A673 (cell line): Measurements from ENCODE around the gene GRIN2C. TPM values are rescaled to one million over a fixed set of nuclear protein-coding genes. Genes with fewer than 3 reads are reported as not detected.

ENCODE experiments used
- BruUV-seq: library from RNA; stranded (reverse); fragments of 400-500 nt; replicated peaks from 2 replicates; lab custom pipeline; 2021; lab: Mats Ljungman, UMichigan
- CTCF ChIA-PET: fragments of 300-600 bp; sonication (Branson Sonifier 250); formaldehyde crosslinking; loops from one replicate; lab custom pipeline; 2022; ENCODE audit warnings: antibody characterized with exemption; lab: Charles Lee
- POLR2A ChIA-PET: fragments of 300-600 bp; sonication (Branson Sonifier 250); formaldehyde crosslinking; loops from one replicate; lab custom pipeline; 2022; ENCODE audit warnings: antibody characterized with exemption; ENCODE audit not compliant: low non-redundant PET; lab: Charles Lee
- DNase-seq: peaks from one replicate; pipeline ENCODE4 v3.0.0-alpha.2; 2015; ENCODE audit warnings: low spot score
- H3K27ac ChIP-seq: fragments of 200-600 bp; sonication (generic); 2 replicates; pipeline ENCODE4 v1.5.1; 2016; ENCODE audit warnings: mixed run types, low read depth, mild to moderate bottlenecking, mixed read lengths, antibody characterized with exemption, low read length; ENCODE audit not compliant: poor library complexity, severe bottlenecking
- H3K27me3 ChIP-seq: fragments of 200-600 bp; sonication (generic); replicated peaks from 2 replicates; pipeline ENCODE4 v1.6.1; 2017; ENCODE audit warnings: mixed run types, low read depth, mild to moderate bottlenecking, mixed read lengths, antibody characterized with exemption, low read length; ENCODE audit not compliant: insufficient read depth, poor library complexity
- H3K36me3 ChIP-seq: fragments of 200-600 bp; sonication (generic); 2 replicates; pipeline ENCODE4 v1.6.1; 2016; ENCODE audit warnings: mixed run types, mild to moderate bottlenecking, mixed read lengths, antibody characterized with exemption, low read length; ENCODE audit not compliant: insufficient read depth, poor library complexity, severe bottlenecking
- H3K4me1 ChIP-seq: fragments of 200-600 bp; sonication (generic); 2 replicates; pipeline ENCODE4 v1.6.1; 2017; ENCODE audit warnings: mixed run types, mild to moderate bottlenecking, mixed read lengths, antibody characterized with exemption, low read length; ENCODE audit not compliant: insufficient read depth, poor library complexity, severe bottlenecking
- H3K4me3 ChIP-seq: fragments of 200-600 bp; sonication (generic); 2 replicates; pipeline ENCODE4 v1.5.1; 2016; ENCODE audit warnings: low read depth, mixed run types, mild to moderate bottlenecking, mixed read lengths, low read length; ENCODE audit not compliant: poor library complexity, severe bottlenecking
- H3K9me3 ChIP-seq: fragments of 200-600 bp; sonication (generic); 2 replicates; pipeline ENCODE4 v1.6.1; 2016; ENCODE audit warnings: mixed run types, low read depth, mild to moderate bottlenecking, mixed read lengths, antibody characterized with exemption, low read length; ENCODE audit not compliant: poor library complexity, severe bottlenecking
- EZH2 ChIP-seq: fragments of 200-600 bp; sonication (generic); IDR thresholded peaks from 2 replicates; pipeline ENCODE4 v1.6.1; 2017; ENCODE audit warnings: borderline replicate concordance, low read depth, mild to moderate bottlenecking, mixed read lengths, antibody characterized with exemption, low read length; ENCODE audit not compliant: poor library complexity, severe bottlenecking
- intact Hi-C: fragments of 100-400 bp; cut with micrococcal nuclease; formaldehyde crosslinking; loops from one replicate; pipeline ENCODE4 v1.10.0; 2022; ENCODE audit not compliant: unreplicated experiment
- total RNA-seq: library from RNA; stranded (reverse); gene quantifications from 2 replicates; pipeline ENCODE4 v1.2.3, GENCODE V29; 2021
- TF ChIP-seq, protein P1 (sequence below): fragments of 300-800, 200-600 bp; sonication (generic); conservative IDR thresholded peaks from 2 replicates; pipeline ENCODE4 v1.5.1; 2017; ENCODE audit warnings: low read depth, mild to moderate bottlenecking, antibody characterized with exemption, low read length, moderate library complexity, mixed read lengths

Gene GRIN2C
- total RNA-seq, 1 experiment from 2014 or later, result 0.09 TPM

DNA sequence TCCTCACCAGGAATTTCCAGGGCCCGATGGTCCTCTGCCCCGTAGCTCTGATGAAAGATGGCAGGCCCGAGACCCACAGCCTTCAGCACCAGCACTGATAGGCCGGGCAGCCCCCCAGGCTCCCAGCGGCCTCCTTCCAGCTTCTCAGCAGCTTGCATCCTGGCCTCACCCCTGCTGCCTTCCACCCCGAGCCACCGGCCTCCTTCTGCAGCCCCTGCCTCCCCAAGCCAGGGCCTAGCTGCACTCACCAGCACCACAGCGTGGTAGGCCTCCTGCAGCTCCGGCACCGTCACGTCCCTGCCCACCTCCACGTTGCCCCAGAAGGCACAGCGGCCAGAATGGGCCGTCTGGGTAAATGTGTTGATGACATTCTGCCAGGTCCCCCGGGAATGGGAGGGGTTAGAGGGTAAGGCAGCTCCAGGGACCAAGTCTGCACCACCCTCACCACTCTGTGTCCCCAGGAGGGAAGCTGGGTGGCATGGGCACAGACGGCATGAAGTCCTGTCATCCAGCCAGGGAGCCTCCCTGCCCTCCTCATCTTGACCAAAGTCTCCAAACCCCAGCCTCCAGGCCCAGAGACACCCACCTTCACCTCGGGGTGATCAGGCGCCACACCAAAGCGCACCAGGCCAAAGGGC lies 6.6 kb upstream of the GRIN2C start:
- Histone ChIP-seq H3K9me3 (no peaks in the 10 kb centered on the region), H3K4me3 (no peak overlapping the region), H3K27ac (no peak overlapping the region), H3K27me3 (peaks cover under 1% of the 10 kb centered on the region), H3K36me3 (no peaks in the 10 kb centered on the region), H3K4me1 (peaks cover 14% of the 10 kb centered on the region)
- no TSS peak for BruUV-seq
- CTCF ChIA-PET, result interaction anchor here (0.6 to 1.2 kb wide), 4 partner anchors 34 to 553 kb away, joined by 3 to 4 read pairs (median 3); no protein-coding TSS in a partner anchor
- no peak for DNase-seq
- TF ChIP-seq EZH2, result no peak
- TF ChIP-seq, protein P1, sequence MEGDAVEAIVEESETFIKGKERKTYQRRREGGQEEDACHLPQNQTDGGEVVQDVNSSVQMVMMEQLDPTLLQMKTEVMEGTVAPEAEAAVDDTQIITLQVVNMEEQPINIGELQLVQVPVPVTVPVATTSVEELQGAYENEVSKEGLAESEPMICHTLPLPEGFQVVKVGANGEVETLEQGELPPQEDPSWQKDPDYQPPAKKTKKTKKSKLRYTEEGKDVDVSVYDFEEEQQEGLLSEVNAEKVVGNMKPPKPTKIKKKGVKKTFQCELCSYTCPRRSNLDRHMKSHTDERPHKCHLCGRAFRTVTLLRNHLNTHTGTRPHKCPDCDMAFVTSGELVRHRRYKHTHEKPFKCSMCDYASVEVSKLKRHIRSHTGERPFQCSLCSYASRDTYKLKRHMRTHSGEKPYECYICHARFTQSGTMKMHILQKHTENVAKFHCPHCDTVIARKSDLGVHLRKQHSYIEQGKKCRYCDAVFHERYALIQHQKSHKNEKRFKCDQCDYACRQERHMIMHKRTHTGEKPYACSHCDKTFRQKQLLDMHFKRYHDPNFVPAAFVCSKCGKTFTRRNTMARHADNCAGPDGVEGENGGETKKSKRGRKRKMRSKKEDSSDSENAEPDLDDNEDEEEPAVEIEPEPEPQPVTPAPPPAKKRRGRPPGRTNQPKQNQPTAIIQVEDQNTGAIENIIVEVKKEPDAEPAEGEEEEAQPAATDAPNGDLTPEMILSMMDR, result no peak
- intact Hi-C loops, result no loop called here
- POLR2A ChIA-PET, result no interaction called here

DNA sequence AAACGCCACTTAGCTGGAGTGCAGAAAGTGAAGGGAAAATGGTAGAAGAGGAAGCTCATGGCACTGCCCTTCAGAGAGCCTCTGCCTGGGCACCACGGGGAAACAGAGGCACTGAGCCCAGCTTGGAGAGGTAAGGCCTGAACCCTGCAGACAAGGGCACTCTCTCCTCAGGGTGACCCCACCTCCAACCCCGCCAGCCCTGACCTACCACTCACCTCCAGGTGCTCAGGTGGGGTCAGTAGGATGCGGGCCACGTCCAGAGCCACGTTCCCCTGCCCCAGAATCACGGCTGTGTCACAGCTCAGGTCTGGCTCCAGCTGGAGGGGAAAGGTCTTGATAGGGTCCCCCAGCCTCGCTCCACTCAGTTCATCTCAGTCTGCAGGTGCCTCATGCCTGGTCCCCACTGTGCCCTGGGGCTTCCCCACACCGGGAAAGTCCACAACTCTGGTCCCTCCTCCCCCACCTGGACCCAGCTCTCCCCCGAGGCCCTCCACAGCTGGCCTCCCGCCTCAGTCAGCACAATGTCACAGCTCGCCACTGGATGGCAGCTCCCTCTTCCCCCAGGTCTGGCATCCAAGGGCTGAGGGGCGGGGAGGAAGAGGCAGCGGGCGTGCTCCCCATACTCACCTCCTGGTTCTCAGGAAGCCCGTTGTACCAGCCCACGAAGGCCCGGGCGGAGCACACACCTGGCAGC lies 6.0 kb upstream of the GRIN2C start:
- DNase-seq, result peak; percentile 23
- Histone ChIP-seq H3K4me1 (peaks cover 14% of the 10 kb centered on the region), H3K36me3 (no peaks in the 10 kb centered on the region), H3K27me3 (peaks cover 7% of the 10 kb centered on the region), H3K27ac (no peak overlapping the region), H3K4me3 (no peak overlapping the region), H3K9me3 (no peaks in the 10 kb centered on the region)
- intact Hi-C loops, result loop anchor here (1.0 to 2.0 kb wide), 2 partner anchors 121 to 209 kb away; no protein-coding TSS in a partner anchor
- POLR2A ChIA-PET, result no interaction called here
- BruUV-seq, result no TSS peak
- TF ChIP-seq, protein P1, result no peak
- CTCF ChIA-PET, result interaction anchor here (0.6 to 1.2 kb wide), 6 partner anchors 33 to 1493 kb away, joined by 3 to 5 read pairs (median 3); no protein-coding TSS in a partner anchor

DNA sequence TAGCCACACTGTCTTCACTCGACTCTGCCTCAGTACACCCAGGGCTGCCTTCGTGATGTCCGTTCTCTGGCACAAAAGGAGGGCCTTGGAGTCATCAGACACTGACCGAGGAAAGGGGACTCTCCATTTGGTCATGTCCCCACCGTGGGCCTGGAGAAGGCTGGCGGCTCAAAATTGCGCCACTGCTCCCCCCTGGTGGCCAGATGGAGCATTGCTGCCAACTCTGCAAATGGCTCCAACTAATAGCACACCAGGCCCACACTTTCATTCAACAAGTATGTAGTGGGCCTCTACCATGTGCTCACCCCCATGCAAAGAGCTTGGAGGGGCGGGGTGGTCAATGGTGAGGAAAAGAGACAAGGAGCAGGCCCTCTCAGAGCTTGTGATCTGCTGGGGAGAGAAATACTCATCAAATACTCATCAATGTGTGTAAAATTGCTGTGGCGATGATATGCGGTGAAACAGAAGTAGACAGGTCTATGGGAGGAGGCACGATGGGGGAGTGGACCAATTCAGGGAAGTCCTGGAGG lies 5.2 kb upstream of the GRIN2C start:
- H3K36me3 ChIP-seq, result no peaks in the 10 kb centered on the region
- TF ChIP-seq, protein P1, result peak; percentile 98
- TF ChIP-seq EZH2, result no peak
- DNase-seq, result peak; percentile 82
- CTCF ChIA-PET, result interaction anchor here (0.8 kb wide), 2 partner anchors 120 to 1494 kb away, joined by 3 to 5 read pairs; no protein-coding TSS in a partner anchor
- peaks cover 19% of the 10 kb centered on the region for H3K4me1 ChIP-seq
- H3K4me3 ChIP-seq, result no peak overlapping the region
- H3K27me3 ChIP-seq, result peaks cover 14% of the 10 kb centered on the region
- POLR2A ChIA-PET, result no interaction called here
- intact Hi-C loops, result loop anchor here (1.0 to 5.0 kb wide), 3 partner anchors 43 to 208 kb away; no protein-coding TSS in a partner anchor
- H3K27ac ChIP-seq, result no peak overlapping the region
- BruUV-seq, result no TSS peak
- no peaks in the 10 kb centered on the region for H3K9me3 ChIP-seq
